ENCODE measurements around the gene TXNDC17. TPM values are rescaled to one million over a fixed set of nuclear protein-coding genes. Genes with fewer than 3 reads are reported as not detected.

The TXNDC17 gene
- total and polyA plus RNA-seq, 7 donors, result 37.3 to 703 (median 152) TPM

DNA sequence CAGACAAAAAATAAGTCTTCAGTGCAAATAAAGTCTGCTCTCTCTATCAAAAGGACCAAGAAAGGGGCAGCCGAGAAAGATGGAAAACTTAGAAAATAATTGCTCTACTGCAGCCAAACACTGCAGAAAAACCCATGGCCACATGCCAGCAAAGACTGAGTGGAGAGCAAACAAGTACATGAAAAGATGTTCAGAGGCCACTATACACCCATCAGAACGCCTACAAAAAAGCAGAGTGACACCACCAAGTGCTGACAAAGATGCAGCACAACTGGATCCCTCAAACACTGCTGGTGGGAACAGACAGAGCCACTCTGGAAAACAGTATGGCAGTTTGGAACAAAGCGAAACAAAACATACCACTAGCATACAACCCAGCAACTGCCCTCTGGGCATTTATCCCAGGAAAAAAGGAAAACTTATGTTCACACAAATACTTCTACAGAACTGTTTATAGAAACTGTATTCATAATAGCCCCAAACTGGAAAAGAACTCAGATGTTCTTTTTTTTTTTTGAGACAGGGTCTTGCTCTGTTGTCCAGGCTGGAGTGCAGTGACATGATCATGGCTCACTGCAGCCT, 37.0 kb upstream of the TXNDC17 start:
- Histone ChIP-seq H3K36me3 (peaks cover 0 to 57% (median 21%) of the 10 kb centered on the region in 4 donors), H3K27me3 (no peaks in the 10 kb centered on the region), H3K27ac (peak overlapping the region in 1 of 4 donors; percentile 25), H3K4me3 (no peak overlapping the region), H3K4me1 (peaks cover 0 to 12% (median under 1%) of the 10 kb centered on the region in 4 donors), H3K9me3 (no peaks in the 10 kb centered on the region)
- DNase-seq, result no peak
- TF ChIP-seq, protein P1, sequence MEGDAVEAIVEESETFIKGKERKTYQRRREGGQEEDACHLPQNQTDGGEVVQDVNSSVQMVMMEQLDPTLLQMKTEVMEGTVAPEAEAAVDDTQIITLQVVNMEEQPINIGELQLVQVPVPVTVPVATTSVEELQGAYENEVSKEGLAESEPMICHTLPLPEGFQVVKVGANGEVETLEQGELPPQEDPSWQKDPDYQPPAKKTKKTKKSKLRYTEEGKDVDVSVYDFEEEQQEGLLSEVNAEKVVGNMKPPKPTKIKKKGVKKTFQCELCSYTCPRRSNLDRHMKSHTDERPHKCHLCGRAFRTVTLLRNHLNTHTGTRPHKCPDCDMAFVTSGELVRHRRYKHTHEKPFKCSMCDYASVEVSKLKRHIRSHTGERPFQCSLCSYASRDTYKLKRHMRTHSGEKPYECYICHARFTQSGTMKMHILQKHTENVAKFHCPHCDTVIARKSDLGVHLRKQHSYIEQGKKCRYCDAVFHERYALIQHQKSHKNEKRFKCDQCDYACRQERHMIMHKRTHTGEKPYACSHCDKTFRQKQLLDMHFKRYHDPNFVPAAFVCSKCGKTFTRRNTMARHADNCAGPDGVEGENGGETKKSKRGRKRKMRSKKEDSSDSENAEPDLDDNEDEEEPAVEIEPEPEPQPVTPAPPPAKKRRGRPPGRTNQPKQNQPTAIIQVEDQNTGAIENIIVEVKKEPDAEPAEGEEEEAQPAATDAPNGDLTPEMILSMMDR (IDR thresholded peaks at IDR 0.05), result no peak
- TF ChIP-seq POLR2AphosphoS5 (IDR thresholded peaks at IDR 0.05) (no peak), EP300 (IDR thresholded peaks at IDR 0.05) (no peak), POLR2A (IDR thresholded peaks at IDR 0.05) (no peak)
- intact Hi-C loops (cut with DNase I), result no loop called here
- WGBS, 2 donors, result 72 to 75% methylated on average over 3 of the region's 3 CpGs

DNA sequence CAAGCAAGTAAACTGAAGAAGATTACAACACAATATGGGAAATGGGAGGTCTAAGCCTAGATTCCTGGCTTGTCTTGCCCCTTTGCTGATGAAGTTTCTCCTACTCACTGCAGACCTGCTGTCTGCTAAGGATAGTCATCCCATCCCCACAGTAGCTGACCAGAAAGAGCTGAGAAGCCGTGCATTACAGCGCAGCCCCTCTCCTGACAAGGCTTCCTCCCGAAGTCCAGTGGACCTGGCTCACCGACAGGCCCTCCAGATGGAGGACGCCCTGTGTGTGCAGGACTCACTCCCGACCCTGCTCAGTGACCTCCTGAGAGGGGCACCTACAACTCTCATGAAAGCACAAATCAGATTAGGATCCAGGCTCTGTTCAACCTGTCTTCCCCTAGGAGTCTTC, 35.7 kb upstream of the TXNDC17 start:
- Histone ChIP-seq H3K4me1 (no peaks in the 10 kb centered on the region), H3K36me3 (peaks cover 0 to 58% (median 30%) of the 10 kb centered on the region in 4 donors), H3K9me3 (no peaks in the 10 kb centered on the region), H3K4me3 (no peak overlapping the region), H3K27me3 (no peaks in the 10 kb centered on the region), H3K27ac (no peak overlapping the region)
- intact Hi-C loops (cut with DNase I), result no loop called here
- 95% methylated on average over 6 of the region's 6 CpGs for WGBS, 2 donors
- TF ChIP-seq POLR2A (IDR thresholded peaks at IDR 0.05) (no peak), EP300 (IDR thresholded peaks at IDR 0.05) (no peak), POLR2AphosphoS5 (IDR thresholded peaks at IDR 0.05) (no peak)
- TF ChIP-seq, protein P1 (IDR thresholded peaks at IDR 0.05), result no peak
- DNase-seq, result no peak

DNA sequence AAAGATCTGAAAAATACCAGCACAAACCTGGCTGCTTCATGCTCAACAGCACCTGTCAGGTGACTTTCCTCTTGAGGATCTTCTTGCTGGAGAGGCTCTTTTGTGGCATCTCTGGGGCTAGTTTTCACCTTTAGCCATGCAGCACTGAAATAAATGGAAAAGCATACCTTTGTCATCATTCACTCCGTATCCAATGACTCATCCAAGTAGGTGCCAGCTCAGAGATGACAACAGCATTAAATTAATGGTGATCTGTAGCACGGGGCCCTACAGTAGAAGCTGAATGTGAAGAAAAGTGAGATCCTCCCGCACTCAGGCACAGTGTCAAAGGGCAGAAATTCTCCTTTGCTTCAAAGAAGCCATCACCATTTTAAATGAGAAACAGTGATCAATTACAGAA, 32.5 kb upstream of the TXNDC17 start:
- Histone ChIP-seq H3K36me3 (peaks cover 0 to 78% (median 28%) of the 10 kb centered on the region in 4 donors), H3K27ac (no peak overlapping the region), H3K9me3 (no peaks in the 10 kb centered on the region), H3K4me3 (no peak overlapping the region), H3K27me3 (no peaks in the 10 kb centered on the region), H3K4me1 (no peaks in the 10 kb centered on the region)
- intact Hi-C loops (cut with DNase I), result no loop called here
- no peak for DNase-seq
- WGBS, 2 donors, result 90 to 95% methylated on average over 3 of the region's 3 CpGs
- TF ChIP-seq POLR2AphosphoS5 (IDR thresholded peaks at IDR 0.05) (no peak), POLR2A (IDR thresholded peaks at IDR 0.05) (no peak), EP300 (IDR thresholded peaks at IDR 0.05) (no peak)
- TF ChIP-seq, protein P1 (IDR thresholded peaks at IDR 0.05), result no peak

DNA sequence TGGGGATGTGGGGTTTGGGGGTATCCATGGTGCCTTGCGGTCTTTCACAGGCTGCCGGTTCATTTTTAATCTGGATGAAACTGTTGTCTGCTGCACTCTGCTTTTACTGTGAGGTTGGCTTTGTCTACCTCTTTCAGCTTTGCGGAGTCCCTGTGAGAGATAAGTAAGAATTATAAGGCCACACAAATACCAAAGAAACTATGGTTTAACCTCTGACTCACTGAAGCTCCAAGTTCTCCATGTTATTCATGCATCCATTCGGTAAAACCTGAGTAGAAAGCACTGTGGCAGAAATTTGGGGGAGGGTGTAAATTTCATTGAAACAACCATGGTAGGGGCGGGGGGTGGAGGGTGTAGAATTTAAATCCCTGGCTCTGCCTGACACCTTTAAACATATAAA, 30.8 kb upstream of the TXNDC17 start:
- no peaks in the 10 kb centered on the region for H3K9me3 ChIP-seq
- DNase-seq, result no peak
- H3K27ac ChIP-seq, result no peak overlapping the region
- H3K4me1 ChIP-seq, result no peaks in the 10 kb centered on the region
- intact Hi-C loops (cut with DNase I), result no loop called here
- TF ChIP-seq EP300 (IDR thresholded peaks at IDR 0.05), result no peak
- peaks cover 0 to 86% (median 28%) of the 10 kb centered on the region in 4 donors for H3K36me3 ChIP-seq
- no peak overlapping the region for H3K4me3 ChIP-seq
- H3K27me3 ChIP-seq, result no peaks in the 10 kb centered on the region
- 99% methylated on average over 5 of the region's 5 CpGs for WGBS, 2 donors

DNA sequence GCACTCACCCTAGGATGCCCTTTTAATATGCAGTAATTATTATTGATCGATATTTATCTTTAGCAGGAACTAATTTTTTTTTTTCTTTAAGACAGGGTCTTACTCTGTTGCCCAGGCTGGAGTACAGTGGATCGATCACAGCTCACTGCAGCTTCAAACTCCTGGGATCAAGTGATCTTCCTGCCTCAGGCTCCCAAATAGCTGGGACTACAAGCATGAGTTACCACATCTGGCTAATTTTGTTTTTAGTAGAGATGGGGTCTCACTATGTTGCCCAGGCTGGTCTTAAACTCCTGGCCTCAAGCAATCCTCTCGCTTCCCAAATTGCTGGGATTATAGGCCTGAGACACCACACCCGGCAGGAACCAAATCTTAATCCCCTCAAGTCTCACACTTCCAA, 29.6 kb upstream of the TXNDC17 start:
- H3K36me3 ChIP-seq, result peaks cover 0 to 85% (median 26%) of the 10 kb centered on the region in 4 donors

More for the DNA sequence above, 29.6 kb upstream of the TXNDC17 start:
- WGBS, 2 donors, result 96% methylated on average over 4 of the region's 4 CpGs
- intact Hi-C loops (cut with DNase I), result no loop called here
- H3K27ac ChIP-seq, result no peak overlapping the region
- H3K27me3 ChIP-seq, result no peaks in the 10 kb centered on the region
- H3K4me1 ChIP-seq, result no peaks in the 10 kb centered on the region
- TF ChIP-seq, protein P1 (IDR thresholded peaks at IDR 0.05), result no peak
- TF ChIP-seq POLR2A (IDR thresholded peaks at IDR 0.05), result no peak
- TF ChIP-seq POLR2AphosphoS5 (IDR thresholded peaks at IDR 0.05), result no peak
- no peak for TF ChIP-seq EP300 (IDR thresholded peaks at IDR 0.05)
- no peak overlapping the region for H3K4me3 ChIP-seq
- H3K9me3 ChIP-seq, result no peaks in the 10 kb centered on the region
- DNase-seq, result no peak

Measured in sigmoid colon (tissue), 7 donors.